ENCODE results near the gene CUL3. TPM values are rescaled to one million over a fixed set of nuclear protein-coding genes. Genes with fewer than 3 reads are reported as not detected.

The CUL3 gene
- total and polyA plus RNA-seq, 2 of the 8 experiments (the other 6 are each of a cell fraction or from before 2014, with no cell fraction given) = 28.5 to 113 TPM

DNA sequence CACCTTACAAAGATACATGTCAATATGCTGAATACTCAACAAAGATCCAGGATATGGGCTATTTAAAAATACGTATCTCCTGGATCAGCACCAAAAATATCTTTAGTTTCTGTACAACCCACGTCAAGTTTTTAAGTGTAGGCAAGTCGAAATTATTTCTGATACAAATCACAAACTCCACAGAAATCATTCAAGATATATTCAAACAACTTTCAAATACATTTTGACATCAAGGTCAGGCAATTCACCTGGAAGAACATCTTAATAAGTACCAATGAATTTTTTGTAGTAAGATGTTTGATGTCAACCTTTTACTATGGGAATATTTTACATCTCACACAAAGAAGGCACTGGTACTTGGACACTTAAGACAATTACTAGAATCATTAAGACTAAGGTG lies 86.2 kb downstream of the CUL3 start:
- no peak for FAIRE-seq
- Histone ChIP-seq H2AFZ (ENCODE audit: low read length) (no peak overlapping the region), H3K9ac (replicated peaks in 1 of 4; ENCODE audit: extremely low read depth in 1 of 4, low read depth in 3 of 4, low read length in 3 of 4) (no peak overlapping the region), H3K4ac (replicated peaks; ENCODE audit: insufficient read length, low read depth, low read length) (no peak overlapping the region), H3K23me2 (ENCODE audit: low read depth, low read length) (no peaks in the 10 kb centered on the region), H3K18ac (ENCODE audit: extremely low read depth, low read length) (no peak overlapping the region), H2BK5ac (ENCODE audit: low read depth, low read length) (no peak overlapping the region), H3K79me1 (ENCODE audit: low read depth, low read length) (no peaks in the 10 kb centered on the region), H2AK5ac (ENCODE audit: low read depth, low read length) (no peak overlapping the region), H3K9me3 (ENCODE audit: insufficient read depth in 2 of 2, low read depth in 1 of 2, low read length in 1 of 2) (no peaks in the 10 kb centered on the region), H3K27me3 (replicated peaks in 1 of 4; ENCODE audit: control insufficient read depth in 3 of 4, extremely low read depth in 1 of 4, insufficient read depth in 3 of 4, low read length in 3 of 4) (no peaks in the 10 kb centered on the region), H4K5ac (ENCODE audit: insufficient read length, low read depth, low read length) (no peak overlapping the region), H4K20me1 (replicated peaks in 1 of 2; ENCODE audit: control insufficient read depth in 1 of 2, insufficient read depth in 2 of 2, low read length in 2 of 2) (no peaks in the 10 kb centered on the region), H3K14ac (ENCODE audit: insufficient read length) (no peak overlapping the region), H2BK20ac (ENCODE audit: low read length) (no peak overlapping the region), H3K56ac (replicated peaks; ENCODE audit: insufficient read length, low read depth, low read length) (no peak overlapping the region), H3K4me3 (ENCODE audit: extremely low read depth in 1 of 4, insufficient read depth in 2 of 4, low read depth in 3 of 4, low read length in 4 of 4) (no peak overlapping the region), H4K8ac (ENCODE audit: extremely low read depth, insufficient read depth, low read length) (no peak overlapping the region), H3K4me2 (ENCODE audit: insufficient read depth in 1 of 2, low read depth in 2 of 2, low read length in 2 of 2) (no peak overlapping the region), H3K27ac (ENCODE audit: low read depth, low read length) (no peak overlapping the region), H4K91ac (replicated peaks; ENCODE audit: insufficient read length, low read length) (no peak overlapping the region), H3K4me1 (replicated peaks in 1 of 4; ENCODE audit: control insufficient read depth in 3 of 4, insufficient read depth in 4 of 4, low read length in 3 of 4) (no peaks in the 10 kb centered on the region), H3K79me2 (ENCODE audit: control insufficient read depth in 1 of 2, insufficient read depth in 2 of 2, low read length in 2 of 2) (no peaks in the 10 kb centered on the region; a peak in 1 of 4 replicates), H3K23ac (ENCODE audit: insufficient read length) (no peak overlapping the region), H2BK15ac (ENCODE audit: low read length) (no peak overlapping the region), H2BK120ac (replicated peaks; ENCODE audit: low read depth, low read length) (no peak overlapping the region), H2BK12ac (ENCODE audit: low read depth, low read length) (no peak overlapping the region), H3K36me3 (ENCODE audit: control insufficient read depth in 2 of 4, insufficient read depth in 4 of 4, low read length in 3 of 4) (peaks cover 0 to 70% (median 25%) of the 10 kb centered on the region in 4 experiments; a peak in 6 of 8 replicates)
- DNase-seq (ENCODE audit: low read depth in 1 of 2, low spot score in 2 of 2) = no peak
- ChIA-PET CTCF (ENCODE audit: partially characterized antibody) (no interaction called here), POLR2A (ENCODE audit: partially characterized antibody) (no interaction called here)
- 81% methylated on average over 3 of the region's 3 CpGs; no CpG with 5 or more reads in 1 of the 2 experiments for WGBS, 2 experiments (ENCODE audit: extremely low coverage in 1 of 2, insufficient coverage in 1 of 2, insufficient read length in 1 of 2, insufficient replicate concordance in 2 of 2, low coverage in 1 of 2, low lambda C conversion rate in 2 of 2, missing lambda C conversion rate in 1 of 2)
- no peak for TF ChIP-seq BCL11A (IDR thresholded peaks at IDR 0.05; ENCODE audit: low read depth in 2 of 2, low read length in 2 of 2)

All from H1 (cell line).